Loucy (cell line): ENCODE measurements around the gene FAM3C.

Experiments
- H2AFZ ChIP-seq: fragments of 200-600 bp; sonication (generic); 2 replicates; pipeline ENCODE4 v1.6.0; 2016; ENCODE audit warnings: antibody characterized with exemption, mild to moderate bottlenecking, low read length, moderate library complexity
- H3F3A ChIP-seq: fragments of 200-600 bp; 2 replicates; pipeline ENCODE4 v1.6.0; 2016; ENCODE audit warnings: antibody characterized with exemption, low read depth, mild to moderate bottlenecking
- H3K27me3 ChIP-seq: fragments of 200-600 bp; sonication (generic); 2 replicates; pipeline ENCODE4 v1.6.1; 2014; ENCODE audit warnings: low read length, mild to moderate bottlenecking; ENCODE audit not compliant: insufficient read depth, poor library complexity, severe bottlenecking
- H3K36me3 ChIP-seq: fragments of 200-600 bp; sonication (generic); 2 replicates; pipeline ENCODE4 v1.6.1; 2016; ENCODE audit warnings: low read length; ENCODE audit not compliant: insufficient read depth
- H3K4me1 ChIP-seq: fragments of 200-600 bp; sonication (generic); 2 replicates; pipeline ENCODE4 v1.5.1; 2014; ENCODE audit warnings: low read length, mild to moderate bottlenecking; ENCODE audit not compliant: insufficient read depth, poor library complexity, severe bottlenecking
- H3K4me2 ChIP-seq: fragments of 200-600 bp; sonication (generic); 2 replicates; pipeline ENCODE4 v1.6.0; 2014; ENCODE audit warnings: antibody characterized with exemption, low read length, low read depth, mild to moderate bottlenecking; ENCODE audit not compliant: poor library complexity, severe bottlenecking
- H3K4me3 ChIP-seq: fragments of 200-600 bp; sonication (generic); 2 replicates; pipeline ENCODE4 v1.5.1; 2014; ENCODE audit warnings: low read length, mild to moderate bottlenecking, mixed read lengths; ENCODE audit not compliant: poor library complexity, severe bottlenecking
- H3K79me2 ChIP-seq: fragments of 200-600 bp; sonication (generic); 2 replicates; pipeline ENCODE4 v1.6.1; 2014; ENCODE audit warnings: low read length; ENCODE audit not compliant: insufficient read depth
- H3K9ac ChIP-seq: fragments of 200-600 bp; sonication (generic); 2 replicates; pipeline ENCODE4 v1.6.0; 2014; ENCODE audit warnings: mild to moderate bottlenecking, low read depth, low read length, moderate library complexity; ENCODE audit not compliant: poor library complexity, severe bottlenecking
- H3K9me2 ChIP-seq: fragments of 200-600 bp; sonication (generic); replicated peaks from 2 replicates; pipeline ENCODE4 v1.6.1; 2016; ENCODE audit warnings: low read depth, low read length, mixed read lengths
- H3K9me3 ChIP-seq: fragments of 200-600 bp; sonication (generic); 2 replicates; pipeline ENCODE4 v1.6.1; 2014; ENCODE audit warnings: mild to moderate bottlenecking, antibody characterized with exemption, low read length, low read depth; ENCODE audit not compliant: insufficient read depth
- H4K20me1 ChIP-seq: fragments of 200-600 bp; sonication (generic); 2 replicates; pipeline ENCODE4 v1.6.0; 2014; ENCODE audit warnings: antibody characterized with exemption, low read length, mild to moderate bottlenecking; ENCODE audit not compliant: insufficient read depth, poor library complexity, severe bottlenecking
- CTCF ChIP-seq: fragments of 200-600 bp; sonication (generic); conservative IDR thresholded peaks from 2 replicates; pipeline ENCODE4 v1.5.1; 2014; ENCODE audit warnings: mild to moderate bottlenecking, antibody characterized with exemption, low read length
- EZH2phosphoT487 ChIP-seq: fragments of 200-600 bp; IDR thresholded peaks from 2 replicates; pipeline ENCODE4 v1.6.1; 2018; ENCODE audit warnings: antibody characterized with exemption, mild to moderate bottlenecking, moderate library complexity, borderline replicate concordance

Gene FAM3C

GRCh38 chr7:121414436-121414835, 18.3 kb upstream of the FAM3C start:
- Histone ChIP-seq H3K4me3 (no peak overlapping the region), H3K4me2 (no peak overlapping the region), H3F3A (no peaks in the 10 kb centered on the region), H4K20me1 (no peaks in the 10 kb centered on the region), H2AFZ (no peak overlapping the region), H3K9me2 (no peaks in the 10 kb centered on the region), H3K79me2 (no peaks in the 10 kb centered on the region), H3K4me1 (no peaks in the 10 kb centered on the region), H3K9me3 (no peaks in the 10 kb centered on the region), H3K9ac (no peak overlapping the region), H3K36me3 (no peaks in the 10 kb centered on the region), H3K27me3 (no peaks in the 10 kb centered on the region)
- TF ChIP-seq EZH2phosphoT487 (no peak), CTCF (no peak)

- Histone ChIP-seq H3K9me3 (no peaks in the 10 kb centered on the region), H3K27me3 (no peaks in the 10 kb centered on the region), H3K79me2 (no peaks in the 10 kb centered on the region), H3K4me3 (no peak overlapping the region), H3F3A (no peaks in the 10 kb centered on the region), H4K20me1 (no peaks in the 10 kb centered on the region), H2AFZ (no peak overlapping the region), H3K9ac (no peak overlapping the region), H3K4me1 (no peaks in the 10 kb centered on the region), H3K4me2 (no peak overlapping the region), H3K36me3 (no peaks in the 10 kb centered on the region), H3K9me2 (no peaks in the 10 kb centered on the region)
- TF ChIP-seq EZH2phosphoT487 (no peak), CTCF (no peak)
Measured at GRCh38 chr7:121411597-121411979, 15.5 kb upstream of the FAM3C start.

GRCh38 chr7:121410829-121411596, 14.9 kb upstream of the FAM3C start:
- TF ChIP-seq CTCF (no peak), EZH2phosphoT487 (no peak)
- H3K9ac ChIP-seq, result no peak overlapping the region
- H3F3A ChIP-seq, result no peaks in the 10 kb centered on the region
- no peaks in the 10 kb centered on the region for H3K79me2 ChIP-seq
- no peak overlapping the region for H2AFZ ChIP-seq
- H3K9me3 ChIP-seq, result no peaks in the 10 kb centered on the region
- H4K20me1 ChIP-seq, result no peaks in the 10 kb centered on the region
- H3K4me1 ChIP-seq, result no peaks in the 10 kb centered on the region
- no peak overlapping the region for H3K4me2 ChIP-seq
- H3K4me3 ChIP-seq, result no peak overlapping the region
- H3K36me3 ChIP-seq, result no peaks in the 10 kb centered on the region
- H3K9me2 ChIP-seq, result no peaks in the 10 kb centered on the region
- H3K27me3 ChIP-seq, result no peaks in the 10 kb centered on the region
